ENCODE results near the gene PDE10A. TPM values are rescaled to one million over a fixed set of nuclear protein-coding genes. Genes with fewer than 3 reads are reported as not detected.

Gene PDE10A
- total RNA-seq, 1 donor from 2014 or later = 6.0 TPM

DNA sequence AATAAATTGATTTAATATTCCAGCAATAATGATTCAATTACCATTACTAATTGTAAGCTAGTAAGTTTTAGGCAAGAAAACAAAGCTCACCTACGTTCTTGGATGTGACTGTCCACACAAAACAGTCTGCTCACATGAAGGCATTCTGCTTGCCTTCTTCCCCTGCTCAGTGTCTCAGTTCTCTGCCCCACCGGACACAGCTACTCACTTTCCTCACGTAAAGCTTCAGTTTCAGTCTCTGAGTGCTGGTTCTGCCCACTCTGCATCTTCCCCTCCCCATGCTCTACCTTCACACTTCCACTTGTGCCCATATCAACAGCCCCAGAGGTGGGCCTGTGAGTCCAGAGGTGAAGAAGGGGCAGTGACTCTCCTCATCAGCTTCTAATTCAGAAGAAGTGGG is 279.7 kb downstream of the PDE10A start:
- TF ChIP-seq, protein P1, sequence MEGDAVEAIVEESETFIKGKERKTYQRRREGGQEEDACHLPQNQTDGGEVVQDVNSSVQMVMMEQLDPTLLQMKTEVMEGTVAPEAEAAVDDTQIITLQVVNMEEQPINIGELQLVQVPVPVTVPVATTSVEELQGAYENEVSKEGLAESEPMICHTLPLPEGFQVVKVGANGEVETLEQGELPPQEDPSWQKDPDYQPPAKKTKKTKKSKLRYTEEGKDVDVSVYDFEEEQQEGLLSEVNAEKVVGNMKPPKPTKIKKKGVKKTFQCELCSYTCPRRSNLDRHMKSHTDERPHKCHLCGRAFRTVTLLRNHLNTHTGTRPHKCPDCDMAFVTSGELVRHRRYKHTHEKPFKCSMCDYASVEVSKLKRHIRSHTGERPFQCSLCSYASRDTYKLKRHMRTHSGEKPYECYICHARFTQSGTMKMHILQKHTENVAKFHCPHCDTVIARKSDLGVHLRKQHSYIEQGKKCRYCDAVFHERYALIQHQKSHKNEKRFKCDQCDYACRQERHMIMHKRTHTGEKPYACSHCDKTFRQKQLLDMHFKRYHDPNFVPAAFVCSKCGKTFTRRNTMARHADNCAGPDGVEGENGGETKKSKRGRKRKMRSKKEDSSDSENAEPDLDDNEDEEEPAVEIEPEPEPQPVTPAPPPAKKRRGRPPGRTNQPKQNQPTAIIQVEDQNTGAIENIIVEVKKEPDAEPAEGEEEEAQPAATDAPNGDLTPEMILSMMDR (IDR thresholded peaks at IDR 0.05) = no peak
- Histone ChIP-seq H3K27ac (no peak overlapping the region), H3K4me1 (no peaks in the 10 kb centered on the region), H3K9me3 (no peaks in the 10 kb centered on the region), H3K36me3 (no peaks in the 10 kb centered on the region), H3K27me3 (no peaks in the 10 kb centered on the region), H3K4me3 (no peak overlapping the region)
- DNase-seq (no peak), ATAC-seq (no peak)
- intact Hi-C loops (cut with DNase I) = no loop called here

- Histone ChIP-seq H3K4me1 (no peaks in the 10 kb centered on the region), H3K9me3 (no peaks in the 10 kb centered on the region), H3K27me3 (no peaks in the 10 kb centered on the region), H3K27ac (no peak overlapping the region), H3K4me3 (no peak overlapping the region), H3K36me3 (no peaks in the 10 kb centered on the region)
- intact Hi-C loops (cut with DNase I) = no loop called here
- TF ChIP-seq, protein P1 (IDR thresholded peaks at IDR 0.05) = no peak
- ATAC-seq (no peak), DNase-seq (no peak)
Measured at GRCh38 chr6:165376100-165376499, 286.9 kb downstream of the PDE10A start.

DNA sequence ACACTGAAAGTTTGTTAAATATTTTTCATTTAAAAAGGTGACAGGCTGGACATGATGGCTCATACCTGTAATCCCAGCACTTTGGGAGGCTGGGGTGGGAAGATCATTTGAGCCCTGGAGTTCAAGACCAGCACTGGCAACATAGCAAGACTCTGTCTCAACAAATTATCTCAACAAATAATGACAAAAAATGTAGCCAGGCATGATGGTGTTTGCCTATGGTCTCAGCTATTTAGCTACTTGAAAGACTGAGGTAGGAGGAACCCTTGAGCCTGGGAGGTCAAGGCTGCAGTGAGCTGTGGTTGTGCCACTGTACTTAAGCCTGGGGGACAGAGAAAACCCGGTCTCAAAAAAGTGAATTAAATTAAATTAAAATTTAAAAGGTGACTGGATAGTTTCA is 297.7 kb downstream of the PDE10A start:
- no peaks in the 10 kb centered on the region for H3K4me1 ChIP-seq
- no peak overlapping the region for H3K27ac ChIP-seq
- ATAC-seq (no peak), DNase-seq (no peak)
- H3K27me3 ChIP-seq = no peaks in the 10 kb centered on the region
- no peaks in the 10 kb centered on the region for H3K9me3 ChIP-seq
- H3K4me3 ChIP-seq = no peak overlapping the region
- TF ChIP-seq, protein P1 (IDR thresholded peaks at IDR 0.05) = no peak
- H3K36me3 ChIP-seq = no peaks in the 10 kb centered on the region
- intact Hi-C loops (cut with DNase I) = no loop called here

- Histone ChIP-seq H3K27me3 (no peaks in the 10 kb centered on the region), H3K27ac (no peak overlapping the region), H3K9me3 (no peaks in the 10 kb centered on the region), H3K36me3 (no peaks in the 10 kb centered on the region), H3K4me3 (no peak overlapping the region), H3K4me1 (no peaks in the 10 kb centered on the region)
- intact Hi-C loops (cut with DNase I) = no loop called here
- DNase-seq (no peak), ATAC-seq (no peak)
- TF ChIP-seq, protein P1 (IDR thresholded peaks at IDR 0.05) = no peak
Measured at GRCh38 chr6:165345700-165346099, 317.3 kb downstream of the PDE10A start.

DNA sequence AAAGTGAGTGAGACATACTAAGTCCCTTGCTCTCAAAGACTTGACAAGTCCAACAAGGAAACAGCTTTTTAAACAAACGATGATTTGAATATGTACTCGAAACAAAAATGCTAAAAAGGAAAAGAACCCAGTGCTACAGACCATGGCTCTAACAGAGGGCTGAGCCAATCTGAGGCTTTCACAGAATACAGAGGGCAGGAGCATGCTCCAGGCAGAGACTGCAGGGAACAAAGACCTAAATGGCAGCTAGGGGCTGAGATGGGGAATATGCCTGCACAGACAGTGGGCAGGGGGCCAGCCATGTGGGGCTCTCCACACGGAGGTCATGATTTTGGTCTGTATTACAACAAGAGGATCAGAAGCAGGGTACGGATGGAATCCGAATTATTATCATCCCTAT is 322.5 kb downstream of the PDE10A start:
- TF ChIP-seq, protein P1 (IDR thresholded peaks at IDR 0.05) = no peak
- Histone ChIP-seq H3K4me3 (no peak overlapping the region), H3K36me3 (no peaks in the 10 kb centered on the region), H3K4me1 (no peaks in the 10 kb centered on the region), H3K27me3 (no peaks in the 10 kb centered on the region), H3K27ac (no peak overlapping the region), H3K9me3 (no peaks in the 10 kb centered on the region)
- intact Hi-C loops (cut with DNase I) = no loop called here
- DNase-seq (no peak), ATAC-seq (no peak)

- TF ChIP-seq, protein P1 (IDR thresholded peaks at IDR 0.05) = no peak
- H3K27ac ChIP-seq = no peak overlapping the region
- no peak overlapping the region for H3K4me3 ChIP-seq
- intact Hi-C loops (cut with DNase I) = no loop called here
- H3K27me3 ChIP-seq = no peaks in the 10 kb centered on the region
- DNase-seq = no peak
- H3K9me3 ChIP-seq = no peaks in the 10 kb centered on the region
- no peaks in the 10 kb centered on the region for H3K4me1 ChIP-seq
- ATAC-seq = no peak
- no peaks in the 10 kb centered on the region for H3K36me3 ChIP-seq
Measured at GRCh38 chr6:165325609-165326008, 337.4 kb downstream of the PDE10A start.

Data from upper lobe of right lung (tissue), 1 donor.